ENCODE data around the gene XPO1.
A peak's percentile ranks its signal among the peaks of the same experiment; 100 is the strongest.
"Not testable (repeated sequence)": the region's sequence is repeated elsewhere in the genome, so short reads cannot be mapped to it uniquely, and the experiment has no call there.

XPO1 gene

DNA sequence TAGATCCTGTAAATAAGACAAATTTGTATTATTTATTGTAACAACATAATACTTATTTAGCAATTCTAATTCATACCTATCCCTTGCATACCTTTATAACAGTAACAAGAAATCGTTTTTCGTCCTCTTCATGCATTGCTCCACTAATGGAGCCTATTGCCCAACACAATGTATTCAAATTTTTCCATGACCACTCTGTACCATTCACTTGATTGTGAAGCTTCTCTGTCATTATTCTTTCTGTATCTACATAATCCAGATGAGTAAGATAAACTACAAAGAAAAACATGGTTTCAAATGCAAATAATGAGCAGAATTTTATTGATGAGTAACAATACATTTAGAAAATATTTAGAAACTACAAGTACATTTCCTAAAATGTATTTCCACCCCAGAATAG lies 45.7 kb downstream of the XPO1 start:
- peaks cover 7% of the 10 kb centered on the region for H3K36me3 ChIP-seq (ENCODE audit: control insufficient read depth, insufficient read depth, low read length)
- H3K27me3 ChIP-seq (ENCODE audit: insufficient read depth, low read length, poor library complexity): no peaks in the 10 kb centered on the region
- H2BK120ac ChIP-seq (ENCODE audit: low read depth, low read length): no peak overlapping the region
- H3K18ac ChIP-seq (ENCODE audit: low read length): no peak overlapping the region
- H3K4me2 ChIP-seq (ENCODE audit: low read length): no peak overlapping the region
- no peak overlapping the region for H4K5ac ChIP-seq (ENCODE audit: low read length)
- no peak overlapping the region for H3K27ac ChIP-seq (ENCODE audit: low read depth, low read length)
- H3K4ac ChIP-seq (ENCODE audit: low read depth, low read length): no peak overlapping the region
- DNase-seq: no peak
- H3K23ac ChIP-seq (ENCODE audit: low read length): no peak overlapping the region
- no peak overlapping the region for H2BK15ac ChIP-seq (replicated peaks; ENCODE audit: low read depth)
- H3K56ac ChIP-seq (ENCODE audit: low read length): no peak overlapping the region
- H3K79me1 ChIP-seq (ENCODE audit: low read length): peaks cover 4% of the 10 kb centered on the region
- no peaks in the 10 kb centered on the region for H3K79me2 ChIP-seq (ENCODE audit: control insufficient read depth, insufficient read depth, low read length)
- H3K9ac ChIP-seq (ENCODE audit: low read length): no peak overlapping the region
- no peak overlapping the region for H2AK5ac ChIP-seq (ENCODE audit: low read length)
- WGBS (ENCODE audit: extremely low coverage, insufficient coverage, low lambda C conversion rate): no CpG with 5 or more reads among the region's 2 CpGs
- no peaks in the 10 kb centered on the region for H3K4me1 ChIP-seq (ENCODE audit: control insufficient read depth, low read depth, low read length)
- H4K8ac ChIP-seq (ENCODE audit: low read depth, low read length): no peak overlapping the region
- H3K4me3 ChIP-seq (ENCODE audit: low read length): no peak overlapping the region
- no peak overlapping the region for H2BK5ac ChIP-seq (ENCODE audit: low read length)

DNA sequence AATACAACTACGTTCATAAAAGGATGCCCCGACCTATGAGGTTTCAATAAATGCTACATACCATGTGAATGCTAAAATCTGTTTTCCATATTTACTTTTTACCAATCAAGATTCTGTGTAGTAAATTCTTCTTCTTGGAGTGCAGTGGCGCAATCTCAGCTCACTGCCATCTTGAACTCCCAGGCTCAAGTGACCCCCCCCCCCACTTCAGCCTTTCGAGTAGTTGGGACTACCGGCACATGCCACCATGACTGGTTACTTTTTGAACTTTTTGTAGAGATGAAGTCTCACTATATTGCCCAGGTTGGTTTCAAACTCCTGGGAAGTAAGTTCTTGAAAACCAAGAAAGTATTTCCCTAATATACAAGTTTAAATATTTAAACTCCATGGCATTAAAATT lies 52.9 kb downstream of the XPO1 start:
- Histone ChIP-seq H3K9ac (ENCODE audit: low read length) (no peak overlapping the region), H2BK120ac (ENCODE audit: low read depth, low read length) (no peak overlapping the region), H3K36me3 (ENCODE audit: control insufficient read depth, insufficient read depth, low read length) (peaks cover 10% of the 10 kb centered on the region), H2AK5ac (ENCODE audit: low read length) (no peak overlapping the region), H3K4me3 (ENCODE audit: low read length) (no peak overlapping the region), H4K5ac (ENCODE audit: low read length) (no peak overlapping the region), H3K23ac (ENCODE audit: low read length) (no peak overlapping the region), H3K79me1 (ENCODE audit: low read length) (peaks cover 1% of the 10 kb centered on the region), H4K8ac (ENCODE audit: low read depth, low read length) (no peak overlapping the region), H3K18ac (ENCODE audit: low read length) (no peak overlapping the region), H3K56ac (ENCODE audit: low read length) (no peak overlapping the region), H3K27ac (ENCODE audit: low read depth, low read length) (no peak overlapping the region), H3K4ac (ENCODE audit: low read depth, low read length) (no peak overlapping the region), H2BK5ac (ENCODE audit: low read length) (no peak overlapping the region), H3K27me3 (ENCODE audit: insufficient read depth, low read length, poor library complexity) (no peaks in the 10 kb centered on the region), H2BK15ac (replicated peaks; ENCODE audit: low read depth) (no peak overlapping the region), H3K79me2 (ENCODE audit: control insufficient read depth, insufficient read depth, low read length) (peaks cover 1% of the 10 kb centered on the region), H3K4me2 (ENCODE audit: low read length) (no peak overlapping the region), H3K4me1 (ENCODE audit: control insufficient read depth, low read depth, low read length) (no peaks in the 10 kb centered on the region)
- 100% methylated on average over 1 of the region's 5 CpGs for WGBS (ENCODE audit: extremely low coverage, insufficient coverage, low lambda C conversion rate)
- no peak for DNase-seq

DNA sequence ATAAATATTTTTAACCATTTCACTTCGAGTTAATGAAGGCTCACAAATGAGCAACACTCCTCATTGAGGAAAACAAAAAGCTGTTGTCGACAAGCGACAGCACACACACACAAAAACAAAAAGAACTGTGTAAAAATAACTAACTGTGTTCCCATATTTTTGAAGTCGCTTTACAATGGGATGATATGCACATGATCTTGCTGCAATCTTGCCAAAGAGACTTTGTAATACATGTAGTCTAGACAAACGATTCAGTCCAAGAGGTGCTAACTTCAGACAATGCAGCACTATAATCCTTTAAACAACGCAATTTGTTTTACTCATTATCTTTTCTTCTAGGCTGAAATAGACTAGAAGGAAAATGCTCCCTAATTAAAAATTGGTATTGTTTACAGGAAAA lies 60.1 kb downstream of the XPO1 start:
- Histone ChIP-seq H3K79me1 (ENCODE audit: low read length) (no peaks in the 10 kb centered on the region), H3K27me3 (ENCODE audit: insufficient read depth, low read length, poor library complexity) (no peaks in the 10 kb centered on the region), H3K4me3 (ENCODE audit: low read length) (no peak overlapping the region), H2BK120ac (ENCODE audit: low read depth, low read length) (no peak overlapping the region), H3K4ac (ENCODE audit: low read depth, low read length) (no peak overlapping the region), H3K79me2 (ENCODE audit: control insufficient read depth, insufficient read depth, low read length) (no peaks in the 10 kb centered on the region), H2AK5ac (ENCODE audit: low read length) (no peak overlapping the region), H3K9ac (ENCODE audit: low read length) (no peak overlapping the region), H3K27ac (ENCODE audit: low read depth, low read length) (no peak overlapping the region), H3K56ac (ENCODE audit: low read length) (no peak overlapping the region), H3K23ac (ENCODE audit: low read length) (no peak overlapping the region), H4K5ac (ENCODE audit: low read length) (no peak overlapping the region), H2BK5ac (ENCODE audit: low read length) (no peak overlapping the region), H3K36me3 (ENCODE audit: control insufficient read depth, insufficient read depth, low read length) (peaks cover 11% of the 10 kb centered on the region), H2BK15ac (replicated peaks; ENCODE audit: low read depth) (no peak overlapping the region), H3K18ac (ENCODE audit: low read length) (no peak overlapping the region), H3K4me1 (ENCODE audit: control insufficient read depth, low read depth, low read length) (no peaks in the 10 kb centered on the region), H4K8ac (ENCODE audit: low read depth, low read length) (no peak overlapping the region), H3K4me2 (ENCODE audit: low read length) (no peak overlapping the region)
- no peak for DNase-seq
- no CpG with 5 or more reads among the region's 6 CpGs for WGBS (ENCODE audit: extremely low coverage, insufficient coverage, low lambda C conversion rate)

DNA sequence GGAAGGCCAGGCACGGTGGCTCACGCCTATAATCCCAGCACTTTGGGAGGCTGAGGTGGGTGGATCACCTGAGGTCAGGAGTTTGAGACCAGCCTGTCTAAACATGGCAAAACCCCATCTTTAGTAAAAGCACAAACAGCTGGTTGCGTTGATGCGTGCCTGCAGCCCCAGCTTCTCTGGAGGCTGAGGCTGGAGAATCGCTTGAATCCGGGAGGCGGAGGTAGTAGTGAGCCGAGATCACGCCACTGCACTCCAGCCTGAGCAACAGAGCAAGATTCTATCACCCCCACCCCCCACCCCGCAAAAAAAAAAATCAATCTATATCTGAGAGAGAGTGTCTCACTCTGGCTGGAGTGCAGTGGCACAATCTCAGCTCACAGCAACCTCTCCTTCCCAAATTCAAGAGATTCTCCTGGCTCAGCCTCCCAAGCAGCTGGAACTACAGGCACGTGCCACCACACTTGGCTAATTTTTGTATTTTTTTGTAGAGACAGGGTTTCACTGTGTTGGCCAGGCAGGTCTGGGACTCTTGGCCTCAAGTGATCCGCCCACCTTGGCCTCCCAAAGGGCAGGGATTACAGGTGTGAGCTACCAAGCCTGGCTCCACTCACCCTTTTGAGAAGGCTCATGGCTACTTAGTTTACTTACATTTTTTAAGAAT lies 61.1 kb downstream of the XPO1 start:
- not testable (repeated sequence) for H3K79me1 ChIP-seq (ENCODE audit: low read length); H3K4me1 ChIP-seq (ENCODE audit: control insufficient read depth, low read depth, low read length); H2AK5ac ChIP-seq (ENCODE audit: low read length); H2BK5ac ChIP-seq (ENCODE audit: low read length); H2BK120ac ChIP-seq (ENCODE audit: low read depth, low read length); H4K8ac ChIP-seq (ENCODE audit: low read depth, low read length); H3K23ac ChIP-seq (ENCODE audit: low read length); H3K27ac ChIP-seq (ENCODE audit: low read depth, low read length); H3K9ac ChIP-seq (ENCODE audit: low read length); H3K56ac ChIP-seq (ENCODE audit: low read length); H3K18ac ChIP-seq (ENCODE audit: low read length); DNase-seq; H3K79me2 ChIP-seq (ENCODE audit: control insufficient read depth, insufficient read depth, low read length); H3K36me3 ChIP-seq (ENCODE audit: control insufficient read depth, insufficient read depth, low read length); H3K4me2 ChIP-seq (ENCODE audit: low read length); H2BK15ac ChIP-seq (replicated peaks; ENCODE audit: low read depth); H3K4me3 ChIP-seq (ENCODE audit: low read length); H4K5ac ChIP-seq (ENCODE audit: low read length); H3K4ac ChIP-seq (ENCODE audit: low read depth, low read length); H3K27me3 ChIP-seq (ENCODE audit: insufficient read depth, low read length, poor library complexity)
- WGBS (ENCODE audit: extremely low coverage, insufficient coverage, low lambda C conversion rate): no CpG with 5 or more reads among the region's 12 CpGs

DNA sequence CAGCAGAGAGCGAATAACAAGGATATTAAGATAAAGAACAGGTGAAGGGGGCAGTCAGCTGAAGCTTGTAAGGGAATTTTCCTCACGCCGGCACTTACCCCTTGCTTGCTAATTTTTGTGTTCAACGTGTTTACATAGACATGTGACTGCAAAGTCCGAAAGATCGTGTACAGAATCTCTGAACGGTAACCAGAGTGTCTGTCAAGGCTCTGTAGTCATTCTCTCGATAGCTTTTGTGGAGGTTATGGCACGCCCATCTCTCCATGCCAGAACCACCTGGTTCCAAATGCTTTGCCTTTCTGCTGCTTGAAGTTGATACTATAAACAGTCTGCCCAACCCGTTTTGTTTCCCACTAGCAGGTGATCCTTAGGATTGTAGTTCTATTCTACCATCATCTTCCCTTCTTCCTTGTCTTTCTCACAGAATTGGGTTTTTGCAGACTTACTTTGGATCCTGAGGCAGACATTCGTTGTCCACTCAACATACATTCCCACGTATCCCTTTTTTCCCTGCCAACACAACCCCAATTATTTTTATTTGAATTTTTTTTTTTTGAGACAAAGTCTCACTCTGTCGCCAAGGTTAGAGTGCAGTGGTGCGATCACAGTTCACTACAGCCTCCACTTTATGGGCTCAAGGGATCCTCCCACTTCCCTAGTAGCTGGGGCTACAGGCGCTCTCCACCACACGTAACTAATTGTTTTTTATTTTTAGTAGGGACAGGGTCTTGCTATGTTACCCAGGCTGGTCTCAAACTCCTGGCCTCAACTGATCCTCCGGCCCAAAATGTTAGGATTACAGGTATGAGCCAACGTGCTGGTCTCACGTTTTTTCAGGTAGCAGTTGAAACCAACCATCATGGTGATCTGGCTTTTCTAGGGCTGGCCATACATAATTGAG lies 66.0 kb downstream of the XPO1 start:
- H2BK120ac ChIP-seq (ENCODE audit: low read depth, low read length): no peak overlapping the region
- peak overlapping the region; percentile 71 for H3K4me2 ChIP-seq (ENCODE audit: low read length)
- no peak overlapping the region for H4K5ac ChIP-seq (ENCODE audit: low read length)
- H2BK5ac ChIP-seq (ENCODE audit: low read length): no peak overlapping the region
- no peak overlapping the region for H3K23ac ChIP-seq (ENCODE audit: low read length)
- H3K27me3 ChIP-seq (ENCODE audit: insufficient read depth, low read length, poor library complexity): no peaks in the 10 kb centered on the region
- H3K36me3 ChIP-seq (ENCODE audit: control insufficient read depth, insufficient read depth, low read length): no peaks in the 10 kb centered on the region
- H3K27ac ChIP-seq (ENCODE audit: low read depth, low read length): peak overlapping the region; percentile 100
- H3K4me3 ChIP-seq (ENCODE audit: low read length): peak overlapping the region; percentile 76
- peak overlapping the region; percentile 90 for H3K9ac ChIP-seq (ENCODE audit: low read length)
- peaks cover 34% of the 10 kb centered on the region for H3K79me2 ChIP-seq (ENCODE audit: control insufficient read depth, insufficient read depth, low read length)
- peak overlapping the region; percentile 93 for H3K4ac ChIP-seq (ENCODE audit: low read depth, low read length)
- H2AK5ac ChIP-seq (ENCODE audit: low read length): no peak overlapping the region
- H2BK15ac ChIP-seq (replicated peaks; ENCODE audit: low read depth): no peak overlapping the region
- H4K8ac ChIP-seq (ENCODE audit: low read depth, low read length): no peak overlapping the region
- no peaks in the 10 kb centered on the region for H3K79me1 ChIP-seq (ENCODE audit: low read length)
- peak overlapping the region; percentile 100 for H3K18ac ChIP-seq (ENCODE audit: low read length)
- peak overlapping the region; percentile 93 for H3K56ac ChIP-seq (ENCODE audit: low read length)
- H3K4me1 ChIP-seq (ENCODE audit: control insufficient read depth, low read depth, low read length): peaks cover 2% of the 10 kb centered on the region
- peak; percentile 30 for DNase-seq
- no CpG with 5 or more reads among the region's 19 CpGs for WGBS (ENCODE audit: extremely low coverage, insufficient coverage, low lambda C conversion rate)
